Mesendoderm (in vitro differentiated cells): ENCODE data around the gene WDR1.

ENCODE experiments used
- DNase-seq: peaks from one replicate; pipeline ENCODE4 v3.0.0; 2013
- H2AK5ac ChIP-seq: 2 replicates; pipeline ENCODE4 v1.6.1; 2013; ENCODE audit warnings: low read length, inconsistent platforms
- H2BK120ac ChIP-seq: 2 replicates; pipeline ENCODE4 v1.6.1; 2013; ENCODE audit warnings: low read depth, mild to moderate bottlenecking, low read length, moderate library complexity, mixed read lengths
- H2BK15ac ChIP-seq: replicated peaks from 2 replicates; pipeline ENCODE4 v1.6.1; 2013; ENCODE audit warnings: low read depth, mild to moderate bottlenecking, moderate library complexity
- H2BK5ac ChIP-seq: 2 replicates; pipeline ENCODE4 v1.6.1; 2013; ENCODE audit warnings: low read length, inconsistent platforms
- H3K18ac ChIP-seq: 2 replicates; pipeline ENCODE4 v1.6.1; 2013; ENCODE audit warnings: mild to moderate bottlenecking, low read length, mixed read lengths
- H3K23ac ChIP-seq: one replicate; pipeline ENCODE4 v1.6.1; 2013; ENCODE audit warnings: low read length
- H3K27ac ChIP-seq: 2 replicates; pipeline ENCODE4 v1.5.1; 2013; ENCODE audit warnings: low read depth, mild to moderate bottlenecking, inconsistent platforms, low read length, moderate library complexity
- H3K27me3 ChIP-seq: 2 replicates; pipeline ENCODE4 v1.6.1; 2013; ENCODE audit warnings: low read length, control low read depth, mild to moderate bottlenecking, inconsistent platforms; ENCODE audit not compliant: insufficient read depth, poor library complexity
- H3K36me3 ChIP-seq: 2 replicates; pipeline ENCODE4 v1.6.1; 2013; ENCODE audit warnings: low read length, inconsistent platforms; ENCODE audit not compliant: control insufficient read depth, insufficient read depth
- H3K4ac ChIP-seq: one replicate; pipeline ENCODE4 v1.6.1; 2013; ENCODE audit warnings: low read depth, mild to moderate bottlenecking, low read length, moderate library complexity
- H3K4me1 ChIP-seq: 2 replicates; pipeline ENCODE4 v1.6.1; 2013; ENCODE audit warnings: low read depth, low read length, inconsistent platforms; ENCODE audit not compliant: control insufficient read depth
- H3K4me2 ChIP-seq: 2 replicates; pipeline ENCODE4 v1.6.1; 2013; ENCODE audit warnings: low read length
- H3K4me3 ChIP-seq: 2 replicates; pipeline ENCODE4 v1.5.1; 2013; ENCODE audit warnings: mild to moderate bottlenecking, low read length
- H3K56ac ChIP-seq: one replicate; pipeline ENCODE4 v1.6.1; 2013; ENCODE audit warnings: low read length
- H3K79me1 ChIP-seq: 2 replicates; pipeline ENCODE4 v1.6.1; 2013; ENCODE audit warnings: low read length, inconsistent platforms
- H3K79me2 ChIP-seq: 2 replicates; pipeline ENCODE4 v1.6.1; 2013; ENCODE audit warnings: mild to moderate bottlenecking, low read length; ENCODE audit not compliant: control insufficient read depth, insufficient read depth
- H3K9ac ChIP-seq: 2 replicates; pipeline ENCODE4 v1.6.1; 2013; ENCODE audit warnings: low read length, inconsistent platforms
- H4K5ac ChIP-seq: one replicate; pipeline ENCODE4 v1.6.1; 2013; ENCODE audit warnings: low read length
- H4K8ac ChIP-seq: one replicate; pipeline ENCODE4 v1.6.1; 2013; ENCODE audit warnings: low read depth, mild to moderate bottlenecking, control low read depth, low read length, moderate library complexity
- WGBS: extraction: QIAGEN DNeasy Blood & Tissue Kit; methylation state at CpG from one replicate; pipeline ENCODE4 v1.1.7; 2013; ENCODE audit warnings: low lambda C conversion rate, missing lambda C conversion rate; ENCODE audit not compliant: insufficient coverage; ENCODE audit errors: extremely low coverage; 5-methylcytosine and 5-hydroxymethylcytosine counted together

WDR1 gene

DNA sequence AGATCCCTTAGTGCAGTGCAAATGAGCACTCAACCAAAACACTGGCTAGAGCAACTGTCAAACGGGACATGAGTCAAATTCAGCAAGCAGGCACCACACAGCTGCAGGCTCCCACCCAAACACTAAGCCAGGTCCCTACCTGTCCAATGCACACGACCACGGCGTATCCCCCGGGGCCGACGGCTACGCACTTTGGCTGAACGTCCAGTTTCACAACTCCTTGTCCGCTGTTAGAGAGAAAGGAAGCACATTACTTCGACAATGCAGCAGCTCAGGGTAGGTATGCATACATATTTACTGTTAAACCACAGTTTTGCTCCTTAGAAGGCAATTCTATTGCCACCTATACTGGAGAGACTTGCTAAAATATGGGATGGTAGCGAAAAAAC, 35.4 kb downstream of the WDR1 start:
- Histone ChIP-seq H2BK5ac (no peak overlapping the region), H3K23ac (no peak overlapping the region), H3K4ac (no peak overlapping the region), H3K79me2 (no peaks in the 10 kb centered on the region), H3K56ac (no peak overlapping the region), H3K36me3 (peaks cover 44% of the 10 kb centered on the region), H3K4me2 (no peak overlapping the region), H3K27me3 (no peaks in the 10 kb centered on the region), H2BK15ac (no peak overlapping the region), H3K9ac (no peak overlapping the region), H4K5ac (no peak overlapping the region), H2AK5ac (no peak overlapping the region), H3K4me3 (no peak overlapping the region), H3K18ac (no peak overlapping the region), H3K79me1 (peaks cover under 1% of the 10 kb centered on the region), H3K27ac (no peak overlapping the region), H4K8ac (no peak overlapping the region), H2BK120ac (no peak overlapping the region), H3K4me1 (no peaks in the 10 kb centered on the region)
- no peak for DNase-seq
- WGBS = no CpG with 5 or more reads among the region's 12 CpGs

DNA sequence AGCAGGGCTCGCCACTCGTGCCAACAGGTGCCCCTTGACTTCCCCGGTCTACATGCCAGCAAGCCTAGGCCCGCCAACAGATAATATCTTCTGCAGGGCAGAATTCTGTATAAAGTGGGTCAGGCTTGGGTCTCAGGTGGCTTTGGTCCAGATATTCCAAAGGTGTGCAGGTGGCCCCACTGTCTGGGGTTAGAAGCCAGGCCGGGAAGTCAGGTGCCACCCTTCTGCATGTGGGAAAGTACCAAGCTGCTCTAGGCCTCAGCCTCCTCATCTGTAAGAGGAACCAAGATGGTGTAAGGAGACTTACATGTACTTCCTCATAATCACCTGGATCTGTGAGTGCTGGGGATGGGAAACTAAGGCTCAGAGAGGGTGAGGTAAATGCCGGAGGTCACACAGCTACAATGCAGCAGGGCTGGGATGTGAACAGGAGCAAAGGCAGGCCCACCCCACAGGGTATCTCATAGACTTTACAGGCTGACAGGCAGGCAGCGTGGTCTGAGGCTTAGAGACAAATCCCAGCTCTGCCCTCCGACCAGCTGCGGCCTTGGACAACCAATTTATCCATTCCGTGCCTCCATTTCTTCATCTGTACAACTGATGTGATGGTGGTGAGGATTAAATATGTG, 35.9 kb downstream of the WDR1 start:
- peaks cover 46% of the 10 kb centered on the region for H3K36me3 ChIP-seq

GRCh38 chr4:10079912-10080588, 36.5 kb downstream of the WDR1 start:
- H2AK5ac ChIP-seq = no peak overlapping the region
- H4K5ac ChIP-seq = no peak overlapping the region
- H3K27ac ChIP-seq = no peak overlapping the region
- no CpG with 5 or more reads among the region's 8 CpGs for WGBS
- H2BK15ac ChIP-seq = no peak overlapping the region
- H3K36me3 ChIP-seq = peaks cover 46% of the 10 kb centered on the region
- no peak for DNase-seq
- H3K56ac ChIP-seq = no peak overlapping the region
- no peak overlapping the region for H3K4me3 ChIP-seq
- no peak overlapping the region for H3K23ac ChIP-seq
- no peaks in the 10 kb centered on the region for H3K27me3 ChIP-seq
- H3K4me2 ChIP-seq = no peak overlapping the region
- no peak overlapping the region for H3K4ac ChIP-seq
- H3K79me1 ChIP-seq = no peaks in the 10 kb centered on the region
- H3K18ac ChIP-seq = no peak overlapping the region
- no peak overlapping the region for H3K9ac ChIP-seq
- H3K79me2 ChIP-seq = no peaks in the 10 kb centered on the region
- no peaks in the 10 kb centered on the region for H3K4me1 ChIP-seq
- H2BK120ac ChIP-seq = no peak overlapping the region
- no peak overlapping the region for H2BK5ac ChIP-seq
- H4K8ac ChIP-seq = no peak overlapping the region

More for the DNA sequence above, 35.9 kb downstream of the WDR1 start:
- Histone ChIP-seq H3K56ac (no peak overlapping the region), H2BK15ac (no peak overlapping the region), H4K5ac (no peak overlapping the region), H2BK120ac (no peak overlapping the region), H3K9ac (no peak overlapping the region), H3K79me2 (no peaks in the 10 kb centered on the region), H3K23ac (no peak overlapping the region), H4K8ac (no peak overlapping the region), H3K4ac (no peak overlapping the region), H2BK5ac (no peak overlapping the region), H3K18ac (no peak overlapping the region), H2AK5ac (no peak overlapping the region), H3K27ac (no peak overlapping the region), H3K27me3 (no peaks in the 10 kb centered on the region), H3K4me3 (no peak overlapping the region), H3K4me1 (no peaks in the 10 kb centered on the region), H3K79me1 (no peaks in the 10 kb centered on the region), H3K4me2 (no peak overlapping the region)
- no peak for DNase-seq
- WGBS = no CpG with 5 or more reads among the region's 10 CpGs

DNA sequence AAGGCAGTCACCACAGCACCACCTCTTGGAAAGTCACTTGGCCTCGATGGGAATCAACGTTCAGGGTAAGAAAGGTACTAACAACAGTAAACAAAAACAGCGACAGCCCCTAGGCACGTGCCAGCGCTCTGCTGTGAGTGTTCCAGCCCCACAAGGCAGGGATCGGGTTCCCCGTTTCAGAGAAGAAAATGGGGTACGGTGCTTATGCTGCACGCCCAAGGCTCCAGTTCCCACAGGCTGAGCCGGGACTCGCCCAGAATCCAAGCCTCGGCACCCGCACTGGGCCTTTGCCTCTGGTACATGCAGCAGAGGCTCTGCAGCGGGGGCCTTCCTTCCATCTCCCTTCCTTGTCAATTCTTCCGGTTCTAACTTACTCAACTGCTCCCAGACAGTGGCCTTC, 37.3 kb downstream of the WDR1 start:
- H3K4ac ChIP-seq = no peak overlapping the region
- H3K4me3 ChIP-seq = no peak overlapping the region
- H3K79me1 ChIP-seq = no peaks in the 10 kb centered on the region
- H4K5ac ChIP-seq = no peak overlapping the region
- no peak overlapping the region for H3K23ac ChIP-seq
- no peak overlapping the region for H3K27ac ChIP-seq
- H3K18ac ChIP-seq = no peak overlapping the region
- no peak overlapping the region for H3K9ac ChIP-seq
- H3K4me1 ChIP-seq = no peaks in the 10 kb centered on the region
- DNase-seq = no peak
- no peak overlapping the region for H3K56ac ChIP-seq
- WGBS = no CpG with 5 or more reads among the region's 15 CpGs
- H3K79me2 ChIP-seq = no peaks in the 10 kb centered on the region
- no peak overlapping the region for H4K8ac ChIP-seq
- H2AK5ac ChIP-seq = no peak overlapping the region
- H3K36me3 ChIP-seq = peaks cover 46% of the 10 kb centered on the region
- H2BK120ac ChIP-seq = no peak overlapping the region
- H2BK15ac ChIP-seq = no peak overlapping the region
- H2BK5ac ChIP-seq = no peak overlapping the region
- H3K27me3 ChIP-seq = no peaks in the 10 kb centered on the region
- no peak overlapping the region for H3K4me2 ChIP-seq

- no peak overlapping the region for H3K4ac ChIP-seq
- no peaks in the 10 kb centered on the region for H3K79me2 ChIP-seq
- no peak overlapping the region for H3K4me2 ChIP-seq
- no peaks in the 10 kb centered on the region for H3K79me1 ChIP-seq
- H4K8ac ChIP-seq = no peak overlapping the region
- no peak overlapping the region for H3K27ac ChIP-seq
- no peak overlapping the region for H2BK15ac ChIP-seq
- H3K9ac ChIP-seq = no peak overlapping the region
- no peak overlapping the region for H3K23ac ChIP-seq
- WGBS = no CpG with 5 or more reads among the region's 26 CpGs
- H3K4me1 ChIP-seq = no peaks in the 10 kb centered on the region
- no peak overlapping the region for H3K18ac ChIP-seq
- no peak overlapping the region for H3K4me3 ChIP-seq
- no peak overlapping the region for H2BK120ac ChIP-seq
- H2BK5ac ChIP-seq = no peak overlapping the region
- H4K5ac ChIP-seq = no peak overlapping the region
- H3K36me3 ChIP-seq = peaks cover 49% of the 10 kb centered on the region
- DNase-seq = no peak
- H3K56ac ChIP-seq = no peak overlapping the region
- no peaks in the 10 kb centered on the region for H3K27me3 ChIP-seq
- H2AK5ac ChIP-seq = no peak overlapping the region
Measured at GRCh38 chr4:10078481-10079233, 37.9 kb downstream of the WDR1 start.
